T-helper 1 cell treated with Interleukin-12 subunit alpha and Interleukin-12 subunit beta and Interleukin-4 antibody, amounts not matched to agents 30 ng/mL and 1 ng/mL, for 36 hours (primary cell): ENCODE results near the gene GDPD4. TPM values are rescaled to one million over a fixed set of nuclear protein-coding genes. Genes with fewer than 3 reads are reported as not detected.
"Not testable (repeated sequence)": the region's sequence is repeated elsewhere in the genome, so short reads cannot be mapped to it uniquely, and the experiment has no call there.

Source experiments
- intact Hi-C: fragments of 100-400 bp; cut with micrococcal nuclease; formaldehyde crosslinking; loops from one replicate; pipeline ENCODE4 v1.15.1; 2024
- total RNA-seq: library from RNA; stranded (reverse); gene quantifications from 2 replicates; pipeline ENCODE4 v1.2.3, GENCODE V29; 2022

GDPD4 gene
- total RNA-seq, 1 donor from 2014 or later: not detected

DNA sequence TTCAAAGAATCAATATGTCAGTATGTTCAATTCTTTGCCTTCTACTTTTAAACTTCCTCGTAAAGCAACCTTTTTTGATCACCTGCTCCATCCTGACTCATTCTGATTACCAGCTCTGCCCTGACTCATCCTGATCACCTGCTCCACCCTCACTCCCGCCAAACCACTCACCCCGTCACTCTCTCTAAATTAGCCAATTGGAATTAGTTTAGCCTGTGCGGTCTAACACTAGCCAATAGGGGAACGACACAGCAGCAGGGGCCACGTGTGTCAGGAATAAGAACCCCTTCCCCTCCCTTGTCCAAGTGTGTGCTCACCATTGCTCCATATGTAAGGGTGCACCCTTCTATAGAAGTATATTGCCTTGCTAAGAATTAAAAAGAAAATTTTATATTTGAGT, 1.5 kb downstream of the GDPD4 start:
- intact Hi-C loops: not testable (repeated sequence)

GRCh38 chr11:77299528-77299993, 1.9 kb downstream of the GDPD4 start:
- intact Hi-C loops: no loop called here

DNA sequence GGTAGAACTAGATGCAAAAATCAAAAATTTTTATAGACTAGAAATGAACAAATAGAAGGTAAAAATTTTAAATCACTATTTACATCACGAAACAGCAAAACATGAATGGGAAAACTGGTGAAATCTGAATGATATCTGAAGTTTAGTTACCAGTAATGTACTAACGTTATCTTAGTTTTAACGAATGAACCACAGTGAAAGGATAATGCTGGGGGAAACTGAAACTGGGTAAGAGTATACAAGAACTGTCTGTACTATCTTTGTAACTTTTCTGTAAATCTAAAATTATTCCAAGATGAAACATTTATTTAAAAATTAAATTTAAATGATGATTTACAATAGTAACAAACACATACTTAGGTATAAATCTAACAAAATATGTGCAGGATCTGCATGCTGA, 7.4 kb downstream of the GDPD4 start:
- intact Hi-C loops: loop anchor here (5.0 kb wide), 1 partner anchor 253 kb away; no protein-coding TSS in a partner anchor

GRCh38 chr11:77289737-77290136, 11.7 kb downstream of the GDPD4 start:
- intact Hi-C loops: loop anchor here (5.0 kb wide), 1 partner anchor 258 kb away; no protein-coding TSS in a partner anchor

DNA sequence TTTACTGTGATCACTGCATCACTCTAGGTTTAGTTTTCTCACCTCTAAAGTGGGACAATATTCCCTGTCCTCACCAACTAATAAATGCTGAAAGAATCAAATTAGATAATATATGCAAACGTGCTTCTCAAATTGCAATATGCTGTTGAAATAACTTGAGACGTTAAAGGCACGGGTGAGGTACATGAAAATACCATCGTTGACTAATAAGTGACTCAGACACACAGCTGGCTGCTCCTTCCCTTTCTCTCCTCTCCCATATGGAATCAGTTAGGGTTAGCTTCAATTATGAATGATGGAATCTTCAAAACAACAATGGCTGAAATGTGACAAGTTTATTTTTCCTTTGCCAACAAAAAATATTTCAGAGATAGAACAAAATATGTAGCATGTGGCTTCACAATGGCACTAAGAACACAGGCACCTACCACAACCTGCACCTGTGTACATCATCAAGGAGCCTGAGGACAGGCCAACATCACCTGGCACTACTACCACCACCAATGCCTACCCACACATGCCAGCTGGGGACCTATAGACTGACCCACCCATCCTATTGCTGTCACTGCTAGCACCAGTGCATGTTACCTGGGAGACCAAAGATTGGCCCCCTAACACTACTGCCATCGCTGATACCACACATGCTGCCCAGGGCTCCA, 13.7 kb downstream of the GDPD4 start:
- intact Hi-C loops: no loop called here

GRCh38 chr11:77287136-77287535, 14.3 kb downstream of the GDPD4 start:
- intact Hi-C loops: no loop called here

DNA sequence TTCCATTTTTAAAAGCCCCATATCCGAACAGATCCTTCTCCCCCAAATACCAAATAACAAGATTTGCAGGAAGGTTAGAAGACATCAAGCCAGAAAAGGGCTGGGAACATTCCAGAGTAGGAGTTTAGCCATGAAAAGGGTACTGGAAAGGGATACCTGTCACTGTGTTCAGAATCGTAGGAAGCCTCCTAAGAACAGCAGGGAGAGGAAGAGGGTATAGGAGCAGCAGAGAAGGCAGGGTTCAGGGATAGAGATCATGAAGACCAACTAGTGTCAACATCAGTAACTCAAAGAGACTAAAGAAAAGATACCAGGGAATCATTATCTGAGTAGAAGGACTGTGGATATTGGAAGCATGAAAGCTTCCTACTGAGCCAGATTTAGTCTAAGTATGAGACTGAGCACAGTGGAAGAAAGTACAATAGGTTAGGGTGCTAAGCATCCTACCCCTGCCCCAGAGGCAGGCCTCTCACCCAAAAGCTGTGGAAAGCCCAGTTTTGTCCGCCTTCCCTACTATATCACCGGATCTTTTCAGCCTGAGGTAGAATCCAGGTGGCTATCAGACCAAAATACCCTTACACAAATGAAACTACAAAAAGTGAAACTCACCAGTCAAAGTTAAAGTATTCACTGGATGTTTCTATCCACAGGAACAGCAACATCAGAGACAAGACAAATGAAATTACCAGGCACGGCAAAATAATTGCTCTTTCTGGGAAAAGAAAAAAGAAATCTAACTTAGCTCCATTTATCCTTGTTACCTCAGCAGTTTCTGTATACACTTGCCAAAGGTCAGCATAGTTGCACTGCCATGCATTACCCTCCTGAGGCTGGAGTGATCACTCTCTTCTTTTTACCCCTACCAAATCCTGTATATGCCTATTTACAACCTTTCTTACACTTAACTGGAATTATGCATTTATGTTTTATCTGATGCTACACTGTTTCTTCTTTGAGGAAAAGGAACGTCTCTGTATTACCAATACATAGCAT, 16.7 kb downstream of the GDPD4 start:
- intact Hi-C loops: no loop called here

- intact Hi-C loops: no loop called here
These were observed 18.4 kb downstream of the GDPD4 start for GRCh38 chr11:77283101-77283500.

GRCh38 chr11:77278595-77279506, 22.6 kb downstream of the GDPD4 start:
- intact Hi-C loops: no loop called here

DNA sequence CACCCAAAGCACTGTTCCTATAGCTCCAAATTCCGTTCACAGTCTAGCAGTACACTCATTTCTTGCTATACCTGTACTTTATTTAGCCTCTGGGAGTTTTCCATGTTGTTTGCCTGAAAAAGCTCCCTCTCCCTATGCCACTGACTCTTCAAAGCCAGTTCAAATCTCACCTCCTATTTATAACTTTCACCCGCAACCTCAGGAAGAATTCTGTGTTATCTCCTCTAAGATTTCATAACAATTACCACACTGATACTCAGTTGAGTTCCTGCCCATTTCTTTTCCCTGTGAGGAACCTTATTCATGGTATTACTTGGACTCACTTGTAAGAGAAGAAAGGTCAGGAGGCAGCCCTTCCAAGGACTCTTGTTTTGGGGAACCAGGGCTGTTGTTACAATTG, 25.2 kb downstream of the GDPD4 start:
- intact Hi-C loops: no loop called here

DNA sequence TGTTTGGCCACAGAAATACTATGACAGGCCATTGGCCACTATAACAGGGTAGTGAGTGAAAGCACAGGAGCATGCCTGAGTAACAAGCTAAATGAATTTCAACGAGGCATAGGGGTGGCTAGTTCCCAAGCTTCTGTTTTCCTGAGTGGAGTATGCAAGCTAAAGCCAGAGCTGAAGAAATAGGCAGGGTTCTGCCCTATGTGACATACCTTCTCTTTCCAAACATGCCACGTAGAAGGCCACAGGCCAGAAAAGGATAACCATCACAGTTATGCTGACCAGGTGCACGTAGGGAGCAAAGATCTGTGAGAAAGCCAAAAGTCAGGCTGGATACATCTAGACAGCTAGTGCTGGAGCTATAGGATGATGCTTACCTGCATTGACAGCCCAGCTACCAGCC, 30.6 kb downstream of the GDPD4 start:
- intact Hi-C loops: no loop called here

DNA sequence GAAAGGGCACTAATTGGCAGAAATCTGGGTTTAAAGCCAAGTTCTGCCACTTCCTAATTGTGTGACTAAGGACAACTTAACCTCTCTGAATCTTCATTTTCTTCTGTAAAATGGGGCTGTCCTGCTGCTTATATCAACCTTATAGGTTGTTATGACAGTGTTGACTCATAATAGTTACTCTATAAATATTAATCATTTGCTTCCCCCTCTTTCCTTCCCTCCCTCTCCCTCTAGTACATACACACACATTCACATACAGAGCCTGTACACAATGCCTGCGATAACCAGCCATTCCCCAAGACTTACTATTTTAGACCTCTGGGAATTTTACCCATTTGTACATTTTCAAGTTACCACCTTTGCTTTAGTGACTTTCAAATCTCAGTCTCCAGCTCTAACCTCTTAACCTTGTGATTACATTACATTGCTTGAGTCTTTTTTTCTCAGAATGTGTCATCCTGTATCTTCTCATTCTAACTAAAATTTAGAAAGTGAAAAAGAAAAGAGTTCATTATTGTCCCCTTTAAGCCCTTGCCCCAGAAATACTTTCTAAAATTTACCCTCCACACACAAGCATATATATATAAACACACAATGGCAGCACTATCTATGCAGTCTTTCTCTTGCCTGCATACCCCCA, 31.9 kb downstream of the GDPD4 start:
- intact Hi-C loops: no loop called here

DNA sequence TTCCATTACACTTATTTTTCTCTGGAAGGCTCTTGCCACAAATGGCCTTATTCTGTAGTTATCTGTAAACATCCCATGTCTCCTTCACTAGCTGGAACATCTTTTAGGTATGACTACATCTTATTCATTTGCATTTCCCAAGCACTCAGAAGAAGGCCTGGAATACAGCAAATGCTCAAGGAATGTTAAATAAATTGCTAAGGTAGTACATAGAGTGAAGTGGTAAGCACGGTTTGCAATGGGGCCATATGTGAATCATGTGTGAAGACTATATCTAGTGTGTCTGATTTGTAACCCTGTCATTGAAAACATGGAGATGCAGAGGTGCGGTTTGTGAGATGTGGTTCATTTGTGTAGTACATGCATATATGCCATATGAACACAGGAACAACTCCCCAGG, 33.5 kb downstream of the GDPD4 start:
- intact Hi-C loops: no loop called here

DNA sequence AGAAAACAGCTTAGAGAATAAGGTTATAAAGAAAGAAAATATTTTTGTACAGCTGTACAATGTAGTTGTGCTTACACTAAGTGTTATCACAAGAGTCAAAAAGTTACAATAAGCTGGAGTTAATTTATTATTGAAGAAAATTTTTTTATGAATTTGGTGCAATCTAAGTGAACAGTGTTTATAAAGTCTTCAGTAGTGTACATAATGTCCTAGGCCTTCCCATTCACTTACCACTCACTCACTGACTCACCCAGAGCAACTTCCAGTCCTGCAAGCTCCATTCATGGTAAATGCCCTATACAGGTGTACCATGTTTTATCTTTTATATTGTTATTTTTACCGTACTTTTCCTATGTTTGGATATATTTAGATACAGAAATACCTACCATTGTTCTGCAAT, 34.7 kb downstream of the GDPD4 start:
- intact Hi-C loops: no loop called here

DNA sequence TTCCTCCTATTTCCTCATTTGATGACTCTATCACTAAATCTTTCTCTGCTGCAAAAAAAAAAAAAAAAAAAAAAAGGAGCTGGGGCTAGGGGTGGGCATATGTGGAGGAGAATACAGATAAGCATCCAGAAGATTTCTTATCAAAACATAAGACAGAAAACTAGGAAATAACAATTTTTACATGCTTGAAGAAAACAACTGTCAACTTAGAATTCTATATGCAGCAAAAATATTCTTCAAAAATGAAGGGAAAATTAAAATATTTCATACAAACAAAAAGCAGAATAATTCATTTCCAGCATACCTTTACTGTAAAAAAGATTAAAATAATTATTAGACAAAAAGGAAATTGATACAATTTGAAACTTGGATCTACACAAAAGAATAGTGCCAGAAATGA, 38.7 kb downstream of the GDPD4 start:
- intact Hi-C loops: no loop called here

GRCh38 chr11:77259641-77260040, 41.8 kb downstream of the GDPD4 start:
- intact Hi-C loops: no loop called here

DNA sequence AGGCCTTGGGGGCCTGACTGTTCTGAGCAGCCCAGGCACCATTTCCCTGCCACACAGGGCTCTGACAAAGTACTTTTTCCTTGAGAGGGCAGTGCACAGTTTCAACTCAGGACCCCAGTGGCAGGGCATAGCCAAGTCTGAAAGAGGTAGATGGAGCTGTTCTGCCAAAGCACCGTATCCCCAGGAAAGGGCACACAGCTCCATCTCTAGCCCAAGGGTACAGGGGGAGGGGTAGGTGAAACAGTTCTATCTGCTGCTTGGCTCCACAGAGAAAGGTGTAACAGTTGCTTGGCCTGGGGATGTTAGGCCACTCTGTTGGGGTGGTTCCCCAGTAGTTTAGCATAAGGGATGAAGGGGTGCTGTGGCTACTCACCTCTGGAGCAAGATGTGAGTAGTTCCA, 47.8 kb downstream of the GDPD4 start:
- intact Hi-C loops: no loop called here

DNA sequence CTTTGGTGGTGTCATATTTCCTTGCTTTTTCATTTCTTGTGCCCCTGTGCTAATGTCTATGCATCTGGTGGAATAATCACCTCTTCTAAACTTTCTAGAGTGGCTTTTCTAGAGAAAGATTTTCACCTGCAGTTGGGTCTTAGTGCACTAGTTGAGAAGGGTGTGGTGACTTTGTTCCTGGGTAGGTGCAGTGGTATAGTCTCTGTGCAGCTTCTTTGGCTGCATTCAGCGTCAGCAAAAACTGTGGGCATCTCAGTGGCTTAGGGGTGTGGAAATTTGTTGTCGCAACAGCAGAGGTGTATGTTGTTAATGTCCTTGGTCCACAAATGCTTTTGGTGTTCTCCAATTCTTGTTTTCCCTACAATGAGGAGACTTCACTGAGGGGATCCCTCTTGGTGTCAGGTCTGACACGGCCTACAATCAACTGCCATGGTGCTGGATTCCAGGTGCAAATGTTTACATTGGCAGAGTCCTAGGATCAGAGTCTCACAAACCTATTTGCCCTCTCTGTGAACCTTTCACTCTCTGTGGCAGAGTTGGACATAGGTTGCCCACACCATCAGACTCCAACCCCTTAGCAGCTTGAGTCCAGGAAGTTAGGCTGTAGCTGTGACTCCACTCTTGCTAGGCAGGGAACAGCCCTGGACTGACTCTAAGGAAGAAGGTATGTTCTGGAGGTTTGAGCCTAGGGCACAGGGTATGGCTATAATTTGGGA, 48.8 kb downstream of the GDPD4 start:
- intact Hi-C loops: no loop called here

DNA sequence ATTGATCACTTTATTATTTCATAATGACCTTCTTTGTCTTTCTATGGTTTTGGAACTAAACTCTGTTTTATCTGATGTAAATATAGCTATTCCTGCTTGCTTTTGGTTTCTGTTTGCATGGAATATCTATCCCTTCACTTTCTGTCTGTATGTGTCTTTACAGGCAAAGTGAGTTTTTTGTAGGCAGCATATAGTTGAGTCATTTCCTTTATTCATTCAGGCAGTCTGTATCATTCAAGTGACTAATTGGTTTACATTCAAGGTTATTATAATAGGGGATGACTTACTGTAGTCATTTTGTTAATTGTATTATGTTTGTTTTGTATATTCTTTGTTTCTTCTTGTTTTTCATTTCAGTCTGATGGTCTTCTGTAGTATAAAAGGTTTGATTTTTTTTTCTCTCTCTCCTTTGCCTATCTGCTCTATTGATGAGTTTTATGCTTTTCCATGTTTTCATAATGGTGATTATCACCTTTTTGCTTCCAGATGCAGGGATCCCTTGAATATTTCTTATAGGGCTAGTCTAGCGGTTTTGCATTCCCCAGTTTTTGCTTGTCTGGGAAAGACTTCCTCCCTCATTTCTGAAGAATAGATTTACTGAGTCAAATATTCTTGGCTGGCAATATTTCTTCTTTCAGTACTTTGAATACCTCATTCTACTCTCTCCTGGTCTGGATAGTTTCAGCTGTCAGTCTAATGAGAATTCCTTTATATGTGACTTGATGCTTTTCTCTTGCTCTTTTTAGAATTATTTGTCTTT, 50.4 kb downstream of the GDPD4 start:
- intact Hi-C loops: no loop called here
